ENCODE measurements around the gene LARGE1. TPM values are rescaled to one million over a fixed set of nuclear protein-coding genes. Genes with fewer than 3 reads are reported as not detected.

Gene LARGE1
- total RNA-seq, 1 donor from 2014 or later: 27.4 TPM

- no peak overlapping the region for H3K27ac ChIP-seq
- no peaks in the 10 kb centered on the region for H3K36me3 ChIP-seq
- ATAC-seq (no peak), DNase-seq (no peak)
- H3K9me3 ChIP-seq: no peaks in the 10 kb centered on the region
- H3K4me3 ChIP-seq: no peak overlapping the region
- H3K27me3 ChIP-seq (ENCODE audit: low read depth): no peaks in the 10 kb centered on the region
- intact Hi-C loops (cut with DNase I): no loop called here
- no peaks in the 10 kb centered on the region for H3K4me1 ChIP-seq
- no peak for TF ChIP-seq CTCF (IDR thresholded peaks at IDR 0.05)
Measured at GRCh38 chr22:33584152-33584551, 336.1 kb downstream of the LARGE1 start.

GRCh38 chr22:33582822-33583400, 337.4 kb downstream of the LARGE1 start:
- Histone ChIP-seq H3K36me3 (no peaks in the 10 kb centered on the region), H3K27ac (no peak overlapping the region), H3K27me3 (ENCODE audit: low read depth) (no peaks in the 10 kb centered on the region), H3K4me3 (no peak overlapping the region), H3K9me3 (no peaks in the 10 kb centered on the region), H3K4me1 (peaks cover 4% of the 10 kb centered on the region)
- DNase-seq (no peak), ATAC-seq (no peak)
- no peak for TF ChIP-seq CTCF (IDR thresholded peaks at IDR 0.05)
- intact Hi-C loops (cut with DNase I): no loop called here

GRCh38 chr22:33580310-33580709, 340.0 kb downstream of the LARGE1 start:
- H3K4me3 ChIP-seq: no peak overlapping the region
- no peak overlapping the region for H3K27ac ChIP-seq
- H3K36me3 ChIP-seq: no peaks in the 10 kb centered on the region
- peaks cover 4% of the 10 kb centered on the region for H3K4me1 ChIP-seq
- TF ChIP-seq CTCF (IDR thresholded peaks at IDR 0.05): no peak
- no peak for DNase-seq
- H3K27me3 ChIP-seq (ENCODE audit: low read depth): no peaks in the 10 kb centered on the region
- no peaks in the 10 kb centered on the region for H3K9me3 ChIP-seq
- no peak for ATAC-seq
- intact Hi-C loops (cut with DNase I): no loop called here

GRCh38 chr22:33579448-33580093, 340.7 kb downstream of the LARGE1 start:
- H3K27me3 ChIP-seq (ENCODE audit: low read depth): no peaks in the 10 kb centered on the region
- no peak overlapping the region for H3K4me3 ChIP-seq
- ATAC-seq: peak; percentile 89
- H3K36me3 ChIP-seq: no peaks in the 10 kb centered on the region
- DNase-seq: no peak
- peaks cover 4% of the 10 kb centered on the region for H3K4me1 ChIP-seq
- TF ChIP-seq CTCF (IDR thresholded peaks at IDR 0.05): peak; percentile 88
- no peaks in the 10 kb centered on the region for H3K9me3 ChIP-seq
- H3K27ac ChIP-seq: no peak overlapping the region
- intact Hi-C loops (cut with DNase I): no loop called here

- ATAC-seq: peak in 1 of 2 donors; percentile 37
- intact Hi-C loops (cut with DNase I): no loop called here
Measured at GRCh38 chr22:33578752-33579151, 341.5 kb downstream of the LARGE1 start.

More at GRCh38 chr22:33578752-33579151, 341.5 kb downstream of the LARGE1 start:
- Histone ChIP-seq H3K27me3 (ENCODE audit: low read depth) (no peaks in the 10 kb centered on the region), H3K36me3 (no peaks in the 10 kb centered on the region), H3K27ac (no peak overlapping the region), H3K4me1 (peaks cover 4% of the 10 kb centered on the region), H3K4me3 (no peak overlapping the region), H3K9me3 (no peaks in the 10 kb centered on the region)
- no peak for TF ChIP-seq CTCF (IDR thresholded peaks at IDR 0.05)
- DNase-seq: no peak

Data from lower lobe of right lung (tissue), 2 donors.